Activated CD4-positive, alpha-beta T cell treated with anti-CD3 and anti-CD28 coated beads for 4 hours (primary cell): Measurements from ENCODE around the gene ZNF516.

Experiments
- DNase-seq, 2 donors: peaks; one replicate each; pipeline ENCODE4 v3.0.0-alpha.2; 2020

ZNF516 gene

GRCh38 chr18:76391038-76391437, 104.0 kb downstream of the ZNF516 start:
- no peak for DNase-seq

DNA sequence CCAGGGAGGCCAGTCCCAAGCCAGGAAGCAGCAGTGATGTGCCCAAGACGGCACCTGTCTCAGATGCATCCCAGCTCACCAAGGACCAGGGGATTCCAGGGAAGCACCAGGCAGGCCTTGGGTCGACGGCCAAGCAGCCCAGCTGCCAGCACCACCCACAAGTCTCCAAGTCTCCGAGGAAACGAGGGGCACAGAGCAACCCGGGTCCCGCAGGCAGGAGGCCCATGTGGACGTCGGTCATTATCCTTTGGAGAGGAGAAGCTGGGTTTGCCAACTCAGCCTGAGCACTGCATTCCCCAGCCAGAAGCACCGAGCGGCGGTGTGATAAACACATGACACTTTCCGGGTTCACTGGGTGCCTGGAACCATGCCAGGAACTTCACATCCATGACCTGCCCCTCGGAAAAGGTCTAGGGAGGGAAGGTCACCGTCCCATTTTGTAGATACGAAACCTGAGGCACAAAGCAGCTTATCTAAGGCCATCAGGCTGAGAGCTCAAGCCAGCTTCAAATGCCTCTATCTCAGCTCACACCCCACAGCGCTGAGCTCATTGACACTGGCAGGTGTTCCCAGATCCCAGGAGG, 104.5 kb downstream of the ZNF516 start:
- DNase-seq: no peak

GRCh38 chr18:76389716-76390115, 105.3 kb downstream of the ZNF516 start:
- no peak for DNase-seq

DNA sequence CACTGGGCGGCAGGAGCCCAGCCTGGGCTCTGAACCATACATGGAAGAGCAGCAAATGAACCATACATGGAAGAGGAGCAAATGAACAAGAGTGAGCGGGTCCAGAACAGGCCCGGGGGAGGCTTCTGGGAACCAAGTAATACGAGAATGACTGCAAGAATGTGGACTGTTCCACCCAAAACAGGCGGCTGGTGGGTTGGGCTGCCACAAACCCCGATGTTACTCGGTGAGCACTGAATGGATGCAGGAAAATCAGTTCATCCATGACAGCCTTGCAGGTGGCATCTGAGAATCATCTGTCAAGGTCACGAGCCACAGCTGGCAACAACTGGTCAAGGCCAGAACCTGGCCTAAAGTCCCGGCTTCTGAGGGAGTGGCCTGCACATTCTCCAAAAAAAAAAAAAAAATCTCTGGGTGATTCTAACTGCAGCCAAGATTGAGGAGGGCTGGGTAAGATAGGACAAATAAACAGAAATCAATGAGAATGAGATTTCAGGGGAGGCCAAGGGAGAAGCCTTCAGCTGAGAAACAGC, 106.1 kb downstream of the ZNF516 start:
- DNase-seq: no peak

GRCh38 chr18:76388261-76388660, 106.8 kb downstream of the ZNF516 start:
- DNase-seq: no peak

- DNase-seq: no peak
Measured at GRCh38 chr18:76387608-76388007, 107.4 kb downstream of the ZNF516 start.

- no peak for DNase-seq
Measured at GRCh38 chr18:76386886-76387285, 108.2 kb downstream of the ZNF516 start.

DNA sequence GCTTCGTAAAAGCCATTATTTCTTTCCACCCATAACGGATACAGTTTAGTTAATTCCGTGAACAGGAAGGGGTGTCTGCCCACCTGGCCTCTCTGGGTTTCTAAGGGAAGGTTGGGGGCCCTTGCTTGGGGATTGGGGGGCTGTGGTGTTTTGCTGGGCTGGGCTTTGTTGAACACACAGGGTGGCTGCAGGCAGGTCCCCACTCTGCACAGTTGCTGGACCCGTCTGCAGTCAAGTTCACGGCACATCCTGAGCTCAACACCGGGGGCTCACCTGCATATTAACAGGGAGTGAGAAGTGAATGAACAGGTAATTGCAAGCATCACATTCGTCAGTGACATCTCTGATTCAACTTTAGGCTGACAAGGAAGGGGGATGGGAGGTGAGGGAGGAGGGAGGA, 109.0 kb downstream of the ZNF516 start:
- no peak for DNase-seq

GRCh38 chr18:76385681-76385975, 109.4 kb downstream of the ZNF516 start:
- DNase-seq: no peak

- DNase-seq: no peak
Measured at GRCh38 chr18:76384861-76385680, 110.0 kb downstream of the ZNF516 start.

DNA sequence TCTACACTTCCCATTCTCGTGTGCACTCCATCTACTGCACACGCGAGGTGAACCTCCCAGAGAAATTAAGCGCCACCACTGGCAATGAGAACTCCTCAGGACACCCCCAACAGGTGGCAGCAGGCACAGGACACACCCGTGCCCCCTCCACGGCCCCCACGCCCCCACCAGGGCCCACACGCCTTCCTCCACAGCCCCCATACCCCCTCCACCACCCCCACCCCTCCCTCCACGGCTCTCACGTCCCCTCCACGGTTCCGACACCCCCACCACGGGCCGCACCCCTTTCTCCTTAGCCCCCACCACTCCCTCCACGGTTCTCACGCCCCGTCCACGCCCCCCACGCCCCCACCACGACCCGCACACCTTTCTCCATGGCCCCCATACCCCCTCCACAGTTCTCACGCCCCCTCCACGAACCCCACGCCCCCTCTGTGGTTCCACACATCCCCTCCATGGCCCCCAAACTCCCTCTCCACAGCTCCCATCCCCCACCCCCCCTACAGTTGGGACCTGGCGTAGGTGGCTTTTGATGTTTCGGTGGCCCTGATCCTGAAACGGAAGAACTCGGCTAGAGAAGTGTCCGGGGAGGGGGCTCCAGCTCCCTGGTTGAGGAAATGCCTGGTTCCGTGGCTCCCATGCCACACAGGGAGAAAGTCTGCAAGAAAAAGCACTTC, 110.8 kb downstream of the ZNF516 start:
- no peak for DNase-seq

DNA sequence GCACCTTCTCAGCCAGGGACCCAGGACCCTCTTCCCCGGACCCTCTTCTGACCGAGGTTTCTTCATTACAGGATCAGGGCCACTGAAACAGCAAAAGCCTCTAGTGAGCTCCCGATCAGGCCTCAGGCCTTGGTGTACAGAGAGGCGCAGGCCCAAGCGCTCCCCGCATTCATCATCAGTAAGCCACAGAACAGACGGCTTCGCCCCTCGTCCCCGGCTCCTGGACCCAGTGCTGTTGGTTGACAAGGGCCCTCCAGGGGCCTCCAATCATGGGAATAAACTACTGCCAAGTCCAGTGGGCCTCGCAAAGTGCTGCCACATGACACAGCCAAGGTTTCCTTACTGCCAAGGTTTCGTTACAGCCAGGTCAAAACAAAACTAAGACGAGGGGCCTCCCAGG, 111.4 kb downstream of the ZNF516 start:
- no peak for DNase-seq

- no peak for DNase-seq
Measured at GRCh38 chr18:76382275-76382674, 112.8 kb downstream of the ZNF516 start.

- no peak for DNase-seq
Measured at GRCh38 chr18:76380791-76381405, 114.1 kb downstream of the ZNF516 start.

- DNase-seq: no peak
Measured at GRCh38 chr18:76380127-76380729, 114.8 kb downstream of the ZNF516 start.

DNA sequence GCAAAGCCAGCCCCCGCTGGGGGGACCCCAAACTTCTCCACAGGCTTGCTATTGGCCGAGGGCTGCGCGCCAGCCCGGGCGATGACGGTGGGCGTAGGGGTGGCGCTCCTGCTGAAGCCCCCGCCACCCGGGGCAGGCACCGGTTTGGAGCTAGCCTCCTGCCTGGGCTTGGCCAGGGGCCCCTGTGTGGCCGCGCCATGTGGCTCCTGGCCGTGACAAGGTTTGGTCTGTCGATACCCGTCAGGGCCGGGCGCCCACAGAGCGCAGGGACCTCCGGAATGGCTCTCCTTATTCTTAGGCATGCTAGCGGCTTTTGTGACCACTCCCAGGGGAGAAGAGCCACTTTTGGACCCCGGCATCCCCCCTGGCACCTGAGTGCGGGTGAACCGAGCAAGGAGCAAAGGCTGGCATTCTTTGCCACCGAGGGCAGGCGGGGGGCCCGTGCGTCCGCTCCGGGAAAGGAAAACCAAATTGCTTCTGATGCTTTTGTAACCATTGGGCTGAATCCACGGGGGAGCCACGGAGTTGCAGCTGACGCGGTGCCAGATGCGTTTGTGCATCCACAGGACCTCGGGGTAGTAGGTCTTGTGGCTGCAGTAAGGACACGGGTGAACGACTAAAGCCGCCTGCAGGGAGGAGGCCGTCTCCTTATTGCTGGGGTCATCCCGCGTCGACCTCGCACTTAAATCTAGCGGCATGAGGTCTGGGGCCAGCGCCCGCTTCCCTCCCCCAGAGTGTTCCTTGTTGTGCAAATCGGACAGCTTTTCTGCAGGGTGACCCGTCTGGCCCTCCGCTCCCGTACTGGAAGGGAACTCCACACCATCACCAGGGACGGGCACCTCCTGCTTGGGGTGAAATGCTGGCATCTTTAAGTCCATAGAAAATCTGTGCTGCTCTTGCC, 115.6 kb downstream of the ZNF516 start:
- no peak for DNase-seq

GRCh38 chr18:76378526-76379215, 116.4 kb downstream of the ZNF516 start:
- DNase-seq: no peak

DNA sequence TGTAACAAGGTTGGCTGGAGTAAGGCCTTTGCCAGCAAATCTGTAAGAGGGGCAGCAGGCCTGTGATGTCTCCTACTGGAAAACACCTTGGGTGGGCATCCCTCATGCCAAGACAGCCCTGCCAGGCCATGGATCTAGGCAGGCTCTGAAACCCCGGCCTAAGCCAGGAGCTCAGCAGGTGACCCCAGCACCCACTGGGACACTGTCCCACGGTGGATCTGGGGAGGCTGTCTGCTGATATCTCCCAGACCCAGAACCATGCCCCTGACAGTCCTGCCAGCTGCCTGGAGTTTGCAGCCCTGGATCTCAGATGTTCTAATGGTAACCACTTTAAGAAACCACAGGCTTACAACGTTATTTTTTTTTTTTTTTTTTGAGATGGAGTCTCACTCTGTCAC, 117.7 kb downstream of the ZNF516 start:
- no peak for DNase-seq

DNA sequence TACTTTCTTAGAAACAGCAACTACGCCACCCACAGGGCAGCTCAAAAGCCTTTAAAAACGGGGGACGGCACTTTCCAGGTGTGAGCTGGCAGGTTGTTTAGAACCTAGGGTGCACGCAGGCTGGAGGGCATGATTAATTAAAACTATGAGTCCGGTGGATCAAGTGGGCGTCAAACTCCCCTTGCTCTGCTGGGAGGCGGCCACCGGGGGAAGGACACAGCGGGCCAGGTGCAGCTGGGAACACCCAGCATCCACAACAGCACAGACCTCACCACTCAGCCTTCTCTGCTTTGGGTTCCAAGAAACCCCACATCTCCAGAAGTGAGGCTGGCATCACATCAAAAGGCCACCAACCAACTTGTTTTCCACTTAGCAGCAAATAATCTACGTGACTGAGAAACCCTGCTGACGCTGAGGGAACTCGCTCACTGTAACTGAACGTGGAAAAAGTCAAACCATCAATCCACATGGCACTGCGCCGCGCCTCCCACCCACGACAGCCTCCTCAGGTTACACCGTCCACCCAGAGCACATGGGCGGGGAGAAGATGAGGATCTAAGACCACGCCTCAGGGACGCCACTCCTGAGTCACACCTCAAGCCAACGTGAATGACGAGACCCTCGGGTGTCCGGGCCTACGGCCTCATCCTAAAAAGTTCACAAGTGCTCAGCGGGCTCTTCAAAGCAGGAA, 118.2 kb downstream of the ZNF516 start:
- DNase-seq: peak; percentile 24 to 60

DNA sequence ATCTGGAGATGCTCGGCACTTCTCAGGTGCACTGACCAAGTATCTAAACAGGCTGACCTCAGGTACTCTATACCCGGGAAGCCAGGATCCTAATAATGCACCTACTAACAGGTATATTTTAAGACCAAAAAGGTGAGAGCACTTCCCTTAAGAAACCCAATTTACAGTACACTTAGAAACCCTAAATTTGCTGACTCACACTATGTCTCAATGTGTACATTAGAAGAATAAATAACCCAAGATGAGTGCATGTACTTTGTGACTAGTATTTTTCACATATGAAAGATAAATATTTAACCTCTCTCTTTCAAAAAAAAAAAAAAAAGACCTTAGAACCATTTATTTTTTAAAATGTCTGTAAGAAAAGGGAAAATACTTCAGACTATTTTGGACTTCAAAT, 118.8 kb downstream of the ZNF516 start:
- DNase-seq: no peak
